H9 (cell line): ENCODE results near the gene ANO2. TPM values are rescaled to one million over a fixed set of nuclear protein-coding genes. Genes with fewer than 3 reads are reported as not detected.

Experiments used
- DNase-seq: peaks from one replicate; pipeline ENCODE4 v3.0.0-alpha.2; 2017
- H2AFZ ChIP-seq: one replicate; pipeline ENCODE4 v1.6.1; 2013; ENCODE audit warnings: mild to moderate bottlenecking, low read length, control low read depth, moderate library complexity
- H2AK5ac ChIP-seq: 2 replicates; pipeline ENCODE4 v1.6.1; 2013; ENCODE audit warnings: low read length, control low read depth, mixed read lengths; ENCODE audit not compliant: insufficient read length
- H2BK120ac ChIP-seq: one replicate; pipeline ENCODE4 v1.6.1; 2013; ENCODE audit warnings: low read depth, mild to moderate bottlenecking, low read length, control low read depth, inconsistent platforms; ENCODE audit not compliant: poor library complexity, severe bottlenecking
- H2BK12ac ChIP-seq: 2 replicates; pipeline ENCODE4 v1.6.1; 2013; ENCODE audit warnings: low read length, control low read depth, mixed read lengths, low read depth; ENCODE audit not compliant: insufficient read length
- H2BK15ac ChIP-seq: 2 replicates; pipeline ENCODE4 v1.6.1; 2013; ENCODE audit warnings: low read depth, low read length, control low read depth
- H2BK20ac ChIP-seq: one replicate; pipeline ENCODE4 v1.6.1; 2013; ENCODE audit warnings: low read depth, mild to moderate bottlenecking, low read length, control low read depth, inconsistent platforms; ENCODE audit not compliant: poor library complexity, severe bottlenecking
- H2BK5ac ChIP-seq: 2 replicates; pipeline ENCODE4 v1.6.1; 2013; ENCODE audit warnings: low read length, control low read depth, mixed read lengths; ENCODE audit not compliant: insufficient read length
- H3K14ac ChIP-seq: 2 replicates; pipeline ENCODE4 v1.6.1; 2013; ENCODE audit warnings: low read length, control low read depth; ENCODE audit not compliant: insufficient read depth
- H3K18ac ChIP-seq: 2 replicates; pipeline ENCODE4 v1.6.1; 2013; ENCODE audit warnings: low read depth, mild to moderate bottlenecking, mixed read lengths, low read length, control low read depth; ENCODE audit not compliant: insufficient read length
- H3K23ac ChIP-seq: 2 replicates; pipeline ENCODE4 v1.6.1; 2013; ENCODE audit warnings: low read length, control low read depth, mixed read lengths, low read depth; ENCODE audit not compliant: insufficient read length
- H3K23me2 ChIP-seq: 2 replicates; pipeline ENCODE4 v1.6.1; 2013; ENCODE audit warnings: low read depth, mild to moderate bottlenecking, mixed read lengths, low read length, control low read depth; ENCODE audit not compliant: insufficient read length, poor library complexity, severe bottlenecking
- H3K27ac ChIP-seq: 2 replicates; pipeline ENCODE4 v1.5.1; 2013; ENCODE audit warnings: low read length, control low read depth, mixed read lengths, low read depth; ENCODE audit not compliant: insufficient read length
- H3K27me3 ChIP-seq: 2 replicates; pipeline ENCODE4 v1.6.1; 2013; ENCODE audit warnings: low read length, control low read depth, inconsistent platforms; ENCODE audit not compliant: insufficient read depth
- H3K4ac ChIP-seq: 2 replicates; pipeline ENCODE4 v1.6.1; 2013; ENCODE audit warnings: low read depth, mild to moderate bottlenecking, control low read depth, inconsistent platforms, low read length, moderate library complexity
- H3K4me1 ChIP-seq: 2 replicates; pipeline ENCODE4 v1.6.1; 2013; ENCODE audit warnings: low read length, control low read depth, inconsistent platforms; ENCODE audit not compliant: insufficient read depth
- H3K4me2 ChIP-seq: 2 replicates; pipeline ENCODE4 v1.6.1; 2013; ENCODE audit warnings: low read length, control low read depth, mixed read lengths; ENCODE audit not compliant: insufficient read length, insufficient read depth
- H3K56ac ChIP-seq: 2 replicates; pipeline ENCODE4 v1.6.1; 2013; ENCODE audit warnings: low read depth, mild to moderate bottlenecking, mixed read lengths, low read length, control low read depth; ENCODE audit not compliant: insufficient read length
- H3K79me1 ChIP-seq: 2 replicates; pipeline ENCODE4 v1.6.1; 2013; ENCODE audit warnings: low read depth, mild to moderate bottlenecking, moderate library complexity, low read length, control low read depth, inconsistent platforms; ENCODE audit not compliant: insufficient read depth, poor library complexity, severe bottlenecking
- H3K79me2 ChIP-seq: 2 replicates; pipeline ENCODE4 v1.6.1; 2013; ENCODE audit warnings: low read length, control low read depth, inconsistent platforms; ENCODE audit not compliant: insufficient read depth
- H3K9ac ChIP-seq: 2 replicates; pipeline ENCODE4 v1.6.1; 2013; ENCODE audit warnings: low read length, control low read depth, mixed read lengths; ENCODE audit not compliant: insufficient read length; ENCODE audit errors: extremely low read depth
- H3K9me3 ChIP-seq: one replicate; pipeline ENCODE4 v1.6.1; 2013; ENCODE audit warnings: low read depth, low read length, inconsistent platforms; ENCODE audit not compliant: control insufficient read depth
- H3T11ph ChIP-seq: one replicate; pipeline ENCODE4 v1.6.1; 2013; ENCODE audit warnings: mild to moderate bottlenecking, low read length, control low read depth, inconsistent platforms
- H4K20me1 ChIP-seq: one replicate; pipeline ENCODE4 v1.6.1; 2013; ENCODE audit not compliant: control insufficient read depth, insufficient read length, insufficient read depth
- H4K5ac ChIP-seq: 2 replicates; pipeline ENCODE4 v1.6.1; 2013; ENCODE audit warnings: low read depth, mild to moderate bottlenecking, mixed read lengths, low read length, control low read depth; ENCODE audit not compliant: insufficient read length
- H4K8ac ChIP-seq: replicated peaks from 2 replicates; pipeline ENCODE4 v1.6.1; 2013; ENCODE audit warnings: low read length, control low read depth, mixed read lengths, low read depth; ENCODE audit not compliant: insufficient read length
- H4K91ac ChIP-seq: 2 replicates; pipeline ENCODE4 v1.6.1; 2013; ENCODE audit warnings: low read depth, mild to moderate bottlenecking, moderate library complexity, mixed read lengths, low read length, control low read depth; ENCODE audit not compliant: insufficient read length
- H3K27ac Mint-ChIP-seq, 3 experiments: 2 replicates in 2 of 3; 3 replicates in 1 of 3; pipeline ENCODE4 v1.8.0; 2020 to 2021; ENCODE audit warnings: mixed read lengths in 3 of 3, mild to moderate bottlenecking in 1 of 3, moderate library complexity in 1 of 3
- H3K27me3 Mint-ChIP-seq: 2 replicates; pipeline ENCODE4 v1.8.0; 2021; ENCODE audit warnings: low read depth, mild to moderate bottlenecking, moderate library complexity, mixed read lengths
- H3K36me3 Mint-ChIP-seq, 3 experiments: 2 replicates in 2 of 3; 3 replicates in 1 of 3; pipeline ENCODE4 v1.8.0; 2020 to 2021; ENCODE audit warnings: low read depth in 3 of 3, mixed read lengths in 3 of 3; ENCODE audit not compliant: insufficient read depth in 1 of 3
- H3K4me1 Mint-ChIP-seq, 2 experiments: 2 replicates each; pipeline ENCODE4 v1.8.0; 2020; ENCODE audit warnings: mixed read lengths in 2 of 2
- H3K4me3 Mint-ChIP-seq, 2 experiments: 2 replicates in 1 of 2; 3 replicates in 1 of 2; pipeline ENCODE4 v1.8.0; 2020 to 2021; ENCODE audit warnings: mild to moderate bottlenecking in 2 of 2, mixed read lengths in 2 of 2, moderate library complexity in 1 of 2
- H3K9me3 Mint-ChIP-seq, 2 experiments: 2 replicates in 1 of 2; 3 replicates in 1 of 2; pipeline ENCODE4 v1.8.0; 2020; ENCODE audit warnings: mild to moderate bottlenecking in 2 of 2, mixed read lengths in 2 of 2, moderate library complexity in 1 of 2
- WGBS: extraction: QIAGEN DNeasy Blood & Tissue Kit; methylation state at CpG from one replicate; pipeline ENCODE4 v1.1.7; 2013; ENCODE audit warnings: missing lambda C conversion rate, low lambda C conversion rate, mixed read lengths; ENCODE audit not compliant: insufficient read length; ENCODE audit errors: extremely low coverage; 5-methylcytosine and 5-hydroxymethylcytosine counted together
- total RNA-seq: library from RNA; stranded (reverse); gene quantifications from 2 replicates; pipeline ENCODE4 v1.2.1, GENCODE V29; 2021
- TF ChIP-seq, protein P1 (sequence below): fragments of 200-600 bp; sonication (generic); conservative IDR thresholded peaks from 3 replicates; pipeline ENCODE4 v1.8.0; 2021; ENCODE audit warnings: antibody characterized with exemption, mild to moderate bottlenecking

Gene ANO2
- total RNA-seq, 1 experiment from 2014 or later: 3.8 TPM

DNA sequence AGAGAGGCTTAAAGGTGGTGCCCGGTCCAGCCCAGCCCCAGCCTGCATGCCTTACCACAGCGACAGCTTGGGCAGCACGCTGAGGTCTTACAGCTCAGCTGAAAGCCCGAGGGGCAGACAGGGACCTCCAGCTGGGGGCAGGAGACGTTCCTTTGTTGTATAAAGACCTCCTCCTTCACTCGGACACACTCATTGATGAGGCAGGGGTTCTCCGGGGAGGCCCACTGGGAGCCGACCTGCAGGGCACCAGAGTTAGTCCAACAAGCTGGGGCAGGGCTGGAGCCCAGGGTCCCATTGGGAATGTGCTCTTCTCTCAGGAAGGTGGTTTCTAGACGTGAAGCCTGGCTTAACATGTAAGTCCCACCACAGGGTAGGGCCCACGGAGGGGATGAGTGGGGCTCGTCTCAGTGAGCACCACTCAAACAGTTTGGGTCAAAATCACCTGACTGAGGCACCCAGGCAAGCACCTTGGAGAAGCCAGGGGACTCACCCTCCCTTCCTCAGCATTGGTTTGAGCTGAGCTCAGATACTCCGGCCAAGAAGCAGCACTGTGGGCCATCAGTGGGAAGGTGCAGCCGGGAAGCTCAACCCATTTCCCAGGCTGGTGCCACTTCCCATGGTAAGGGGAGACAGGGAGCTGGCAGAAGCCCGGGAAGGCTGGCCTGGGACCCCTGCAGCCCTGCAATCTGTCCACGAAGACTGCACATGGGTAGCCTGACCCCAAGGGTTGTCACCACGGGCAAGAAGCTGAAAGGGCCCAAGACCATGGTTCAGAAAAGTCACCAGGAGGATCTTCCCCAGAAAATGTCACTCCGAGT lies 24.3 kb upstream of the ANO2 start:
- Histone ChIP-seq H4K5ac (no peak overlapping the region), H2AFZ (no peak overlapping the region), H4K20me1 (no peaks in the 10 kb centered on the region), H2AK5ac (no peak overlapping the region), H3K23ac (no peak overlapping the region), H3K4ac (no peak overlapping the region), H3K79me1 (no peaks in the 10 kb centered on the region), H2BK12ac (no peak overlapping the region), H3K14ac (no peak overlapping the region), H2BK20ac (no peak overlapping the region), H4K91ac (no peak overlapping the region), H3K79me2 (no peaks in the 10 kb centered on the region), H3K23me2 (no peaks in the 10 kb centered on the region), H3K4me1 (peaks cover 11% of the 10 kb centered on the region; the same call in 1 of the 2 replicates), H3K9me3 (no peaks in the 10 kb centered on the region), H3K9ac (no peak overlapping the region), H3K56ac (no peak overlapping the region), H3K27ac (no peak overlapping the region), H4K8ac (no peak overlapping the region), H2BK15ac (no peak overlapping the region), H2BK120ac (no peak overlapping the region), H3K27me3 (no peaks in the 10 kb centered on the region), H2BK5ac (no peak overlapping the region), H3K18ac (no peak overlapping the region), H3K4me2 (no peak overlapping the region), H3T11ph (no peak overlapping the region)
- no peak overlapping the region for H3K27ac Mint-ChIP-seq
- no CpG with 5 or more reads among the region's 17 CpGs for WGBS
- H3K4me3 Mint-ChIP-seq: no peak overlapping the region
- no peaks in the 10 kb centered on the region for H3K9me3 Mint-ChIP-seq
- H3K27me3 Mint-ChIP-seq: peaks cover 38% of the 10 kb centered on the region
- peak; percentile 42 for DNase-seq
- peaks cover 20 to 30% of the 10 kb centered on the region in 2 experiments for H3K4me1 Mint-ChIP-seq
- TF ChIP-seq, protein P1, sequence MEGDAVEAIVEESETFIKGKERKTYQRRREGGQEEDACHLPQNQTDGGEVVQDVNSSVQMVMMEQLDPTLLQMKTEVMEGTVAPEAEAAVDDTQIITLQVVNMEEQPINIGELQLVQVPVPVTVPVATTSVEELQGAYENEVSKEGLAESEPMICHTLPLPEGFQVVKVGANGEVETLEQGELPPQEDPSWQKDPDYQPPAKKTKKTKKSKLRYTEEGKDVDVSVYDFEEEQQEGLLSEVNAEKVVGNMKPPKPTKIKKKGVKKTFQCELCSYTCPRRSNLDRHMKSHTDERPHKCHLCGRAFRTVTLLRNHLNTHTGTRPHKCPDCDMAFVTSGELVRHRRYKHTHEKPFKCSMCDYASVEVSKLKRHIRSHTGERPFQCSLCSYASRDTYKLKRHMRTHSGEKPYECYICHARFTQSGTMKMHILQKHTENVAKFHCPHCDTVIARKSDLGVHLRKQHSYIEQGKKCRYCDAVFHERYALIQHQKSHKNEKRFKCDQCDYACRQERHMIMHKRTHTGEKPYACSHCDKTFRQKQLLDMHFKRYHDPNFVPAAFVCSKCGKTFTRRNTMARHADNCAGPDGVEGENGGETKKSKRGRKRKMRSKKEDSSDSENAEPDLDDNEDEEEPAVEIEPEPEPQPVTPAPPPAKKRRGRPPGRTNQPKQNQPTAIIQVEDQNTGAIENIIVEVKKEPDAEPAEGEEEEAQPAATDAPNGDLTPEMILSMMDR: no peak
- H3K36me3 Mint-ChIP-seq: no peaks in the 10 kb centered on the region; a peak in 1 of 7 replicates
